DMS153 treated with DMSO at 0.1 percent for 48 hours (cell line): ENCODE data around the gene SLC23A2.
A peak's percentile ranks its signal among the peaks of the same experiment; 100 is the strongest.
"Not testable (repeated sequence)": the region's sequence is repeated elsewhere in the genome, so short reads cannot be mapped to it uniquely, and the experiment has no call there.

Experiments used
- DNase-seq: peaks from one replicate; lab custom pipeline; 2025; ENCODE audit not compliant: unreplicated experiment; lab: John Stamatoyannopoulos, UW

The SLC23A2 gene

GRCh38 chr20:4936851-4937406, 64.4 kb downstream of the SLC23A2 start:
- no peak for DNase-seq

DNA sequence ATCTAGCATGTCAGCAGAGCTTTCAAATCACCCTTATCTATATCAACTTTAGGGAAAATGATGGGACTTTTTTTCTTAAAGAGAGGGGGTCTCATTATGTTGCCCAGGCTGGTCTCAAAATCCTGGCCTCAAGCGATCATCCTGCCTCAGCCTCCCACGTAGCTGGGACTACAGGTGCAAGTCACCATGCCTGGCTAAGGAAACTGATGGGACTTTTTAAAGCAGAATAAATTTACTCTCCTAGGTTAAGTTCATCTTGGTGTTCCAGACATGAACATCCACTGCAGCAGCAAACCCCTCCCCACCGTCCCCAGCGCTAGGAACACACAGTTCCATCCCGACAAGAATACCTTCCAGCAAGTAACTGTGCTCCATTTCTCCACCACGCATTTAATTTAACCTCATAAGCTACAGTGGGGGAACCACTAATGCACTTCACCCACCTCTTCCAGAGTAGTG, 64.9 kb downstream of the SLC23A2 start:
- DNase-seq = no peak

- DNase-seq = no peak
Observed at GRCh38 chr20:4932061-4932460, 69.2 kb downstream of the SLC23A2 start.

GRCh38 chr20:4929686-4930397, 71.5 kb downstream of the SLC23A2 start:
- no peak for DNase-seq

GRCh38 chr20:4926531-4927156, 74.7 kb downstream of the SLC23A2 start:
- no peak for DNase-seq

GRCh38 chr20:4925842-4926530, 75.3 kb downstream of the SLC23A2 start:
- peak; percentile 53 for DNase-seq

- DNase-seq = no peak
Observed at GRCh38 chr20:4924446-4924845, 76.9 kb downstream of the SLC23A2 start.

DNA sequence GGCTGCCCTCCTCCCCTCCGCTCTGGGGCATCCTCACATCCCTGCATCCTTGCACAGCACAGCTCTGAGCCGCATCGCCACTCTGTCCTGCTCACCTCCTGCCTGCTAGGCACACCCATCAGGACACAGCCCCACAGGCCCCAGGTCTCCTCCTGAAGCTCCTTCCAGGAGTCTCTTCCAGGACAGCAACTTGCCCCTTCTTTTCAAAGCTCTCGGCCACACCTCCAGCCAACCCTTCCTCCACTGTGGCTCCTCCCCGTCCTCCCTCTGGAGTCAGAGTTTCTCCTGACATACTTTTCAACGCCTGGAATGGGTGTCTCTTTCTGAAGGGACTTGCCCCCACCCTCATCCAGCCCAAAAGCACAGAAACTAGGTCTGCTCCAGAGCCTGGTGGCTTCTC, 77.3 kb downstream of the SLC23A2 start:
- DNase-seq = no peak

DNA sequence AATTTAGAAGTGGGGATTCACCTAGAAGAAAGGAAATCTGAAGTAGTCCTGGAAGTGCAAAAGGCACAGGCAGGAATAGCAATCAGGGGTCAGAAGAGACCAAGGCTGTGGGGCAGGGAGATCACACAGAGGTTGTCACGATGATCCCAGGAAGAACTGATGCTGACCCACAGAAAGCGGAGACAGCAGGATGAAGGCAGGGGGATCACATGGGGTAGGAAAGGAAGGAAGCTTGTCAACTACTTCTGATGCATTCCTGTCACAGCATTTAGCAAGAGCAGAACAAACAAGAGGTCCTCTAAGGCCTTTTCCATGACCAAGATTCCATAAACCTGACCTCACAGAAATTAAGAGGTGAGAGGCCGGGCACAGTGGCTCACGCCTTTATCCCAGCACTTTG, 79.1 kb downstream of the SLC23A2 start:
- DNase-seq = no peak

GRCh38 chr20:4921271-4921670, 80.0 kb downstream of the SLC23A2 start:
- not testable (repeated sequence) for DNase-seq

- DNase-seq = no peak
Observed at GRCh38 chr20:4920655-4921054, 80.7 kb downstream of the SLC23A2 start.

DNA sequence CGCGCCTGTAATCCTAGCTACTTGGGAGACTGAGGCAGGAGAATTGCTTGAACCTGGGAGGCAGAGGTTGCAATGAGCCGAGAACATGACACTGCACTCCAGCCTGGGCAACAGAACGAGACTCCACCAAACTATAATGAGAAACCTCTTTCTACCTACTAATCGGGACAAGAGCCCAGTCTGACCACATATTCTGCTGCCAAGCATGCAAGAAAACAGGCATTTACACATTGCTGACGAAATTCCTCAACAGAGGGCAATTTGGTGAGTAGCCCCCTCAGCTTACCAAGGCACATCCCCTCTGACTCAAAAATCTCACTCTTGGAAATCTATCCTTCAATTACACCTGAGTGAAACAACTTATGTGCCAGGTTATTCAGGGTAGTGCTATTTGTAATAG, 81.2 kb downstream of the SLC23A2 start:
- DNase-seq = no peak

DNA sequence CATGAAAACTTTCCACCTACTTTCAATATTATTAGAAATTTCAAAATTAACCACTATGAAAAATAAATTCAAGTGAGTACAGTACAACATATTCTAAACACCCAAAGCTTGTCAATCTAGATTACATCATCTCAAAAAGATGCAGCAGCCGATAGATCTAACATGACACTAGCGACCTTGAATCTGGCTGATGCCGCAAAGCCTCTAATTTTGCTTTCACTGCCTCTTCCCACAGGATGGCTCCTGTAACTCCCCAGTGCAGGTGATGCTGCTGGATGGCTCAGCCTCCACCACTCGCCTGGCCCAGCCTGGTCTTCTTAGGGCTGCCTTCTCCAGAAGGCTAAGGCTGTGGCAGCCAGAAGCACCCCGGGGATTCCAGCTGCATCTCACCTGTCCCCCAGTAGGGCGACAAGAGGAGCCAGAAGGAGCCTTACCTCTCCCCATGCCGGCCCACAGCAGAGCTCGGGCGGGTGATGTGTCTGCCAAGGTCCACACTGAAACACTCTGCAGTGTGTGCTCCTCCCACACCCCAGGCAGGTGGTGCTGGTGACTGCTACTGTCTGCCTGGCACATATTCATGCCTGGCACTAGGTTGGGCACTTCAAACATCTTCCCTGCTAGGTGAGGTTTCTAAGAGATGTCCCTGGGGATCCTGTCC, 82.1 kb downstream of the SLC23A2 start:
- DNase-seq = no peak

- no peak for DNase-seq
Observed at GRCh38 chr20:4918473-4918872, 82.8 kb downstream of the SLC23A2 start.

GRCh38 chr20:4916971-4917881, 84.1 kb downstream of the SLC23A2 start:
- DNase-seq = no peak

DNA sequence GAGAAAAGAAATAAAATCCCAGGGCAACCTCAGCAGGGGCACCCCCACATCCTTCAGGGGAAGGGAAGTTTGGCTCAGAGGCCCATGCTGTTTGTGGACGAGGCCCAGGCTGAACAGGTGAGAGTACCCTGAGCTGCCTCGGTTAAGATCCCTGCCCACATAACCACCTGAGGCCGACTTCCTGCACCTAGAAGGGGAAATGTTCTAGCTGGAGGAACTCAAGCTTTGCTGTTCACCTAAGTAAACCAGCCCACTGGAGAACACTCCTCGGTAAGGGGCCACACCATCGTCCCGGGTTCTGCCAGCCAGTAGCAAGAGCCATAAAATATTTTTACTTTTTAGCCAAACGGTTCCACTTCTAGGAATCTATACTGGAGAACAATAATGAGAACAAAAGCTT, 88.2 kb downstream of the SLC23A2 start:
- DNase-seq = no peak

- no peak for DNase-seq
Observed at GRCh38 chr20:4912380-4913142, 88.7 kb downstream of the SLC23A2 start.

DNA sequence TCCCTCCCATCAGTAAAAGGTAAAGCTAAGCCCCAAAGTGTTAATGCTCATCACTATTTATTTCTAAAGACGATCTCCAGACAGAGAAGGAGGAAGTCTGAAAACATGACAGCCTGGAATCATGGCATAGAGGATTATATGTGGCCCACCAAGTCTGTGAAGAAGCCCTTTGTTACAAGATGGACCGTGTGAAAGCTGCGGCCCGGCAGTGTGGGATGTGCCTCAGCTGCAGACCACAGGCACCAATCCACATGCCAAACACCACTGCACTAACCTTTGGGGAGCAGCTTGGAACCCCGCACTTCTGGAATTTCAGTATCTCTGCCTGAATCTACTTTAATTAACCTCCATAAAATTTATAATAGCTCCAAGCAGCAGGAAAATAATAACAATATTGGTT, 90.4 kb downstream of the SLC23A2 start:
- no peak for DNase-seq

DNA sequence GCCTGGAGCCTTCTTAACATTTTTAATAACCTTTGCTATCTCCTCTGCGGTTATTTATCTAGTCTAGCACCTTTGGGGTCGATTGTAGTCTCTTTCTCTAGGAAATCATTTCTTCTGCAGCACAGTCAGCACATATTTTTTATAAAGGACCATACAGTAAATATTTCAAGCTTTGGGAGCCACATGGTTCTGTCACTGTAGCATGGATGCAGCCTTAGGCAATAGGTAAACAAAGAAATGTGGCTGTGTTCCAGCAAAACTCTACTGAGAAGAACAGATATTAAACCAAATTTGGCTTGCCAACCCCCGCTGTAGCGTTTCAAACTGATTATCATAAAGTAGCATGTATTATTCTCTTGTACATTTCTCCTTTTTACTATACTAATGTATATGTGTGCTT, 95.7 kb downstream of the SLC23A2 start:
- DNase-seq = no peak

DNA sequence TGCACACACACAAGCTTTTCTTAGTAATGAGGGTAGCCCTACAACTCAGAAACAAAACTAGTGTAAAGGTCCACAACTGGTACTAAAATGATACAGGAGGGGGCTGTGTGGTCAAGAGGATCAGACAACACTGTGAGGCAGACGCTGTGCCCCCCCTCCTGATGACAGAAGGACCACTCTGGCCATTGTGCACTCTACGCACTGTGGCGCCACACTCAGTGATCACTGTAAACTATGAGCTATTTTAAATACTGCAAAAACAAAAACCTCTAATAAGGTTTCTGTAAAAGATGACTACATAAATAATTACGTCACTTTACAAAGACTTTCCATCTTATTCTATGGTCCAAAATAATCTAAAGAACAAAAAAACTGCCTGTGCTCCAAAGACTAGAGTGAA, 96.1 kb downstream of the SLC23A2 start:
- no peak for DNase-seq
